Muscle layer of colon (tissue), 2 donors: Measurements from ENCODE around the gene DMRT1.

Source experiments
- H3K27ac ChIP-seq: one replicate; pipeline ENCODE4 v1.7.0; 2013; ENCODE audit warnings: low read depth, mild to moderate bottlenecking, low read length, moderate library complexity
- H3K27me3 ChIP-seq, 2 donors: one replicate each; pipeline ENCODE4 v1.7.0; 2013; ENCODE audit warnings: low read length in 2 of 2, mild to moderate bottlenecking in 2 of 2; ENCODE audit not compliant: insufficient read depth in 2 of 2, control insufficient read depth in 1 of 2
- H3K36me3 ChIP-seq: one replicate; pipeline ENCODE4 v1.7.0; 2013; ENCODE audit warnings: mild to moderate bottlenecking, low read length; ENCODE audit not compliant: insufficient read depth
- H3K4me1 ChIP-seq: one replicate; pipeline ENCODE4 v1.7.0; 2013; ENCODE audit warnings: mild to moderate bottlenecking, low read length; ENCODE audit not compliant: insufficient read depth
- H3K4me3 ChIP-seq, 2 donors: one replicate each; pipeline ENCODE4 v1.7.0; 2013; ENCODE audit warnings: low read length in 2 of 2, low read depth in 1 of 2, mild to moderate bottlenecking in 1 of 2, moderate library complexity in 1 of 2
- H3K9ac ChIP-seq: one replicate; pipeline ENCODE4 v1.7.0; 2013; ENCODE audit warnings: low read length
- H3K9me3 ChIP-seq: one replicate; pipeline ENCODE4 v1.7.0; 2013; ENCODE audit warnings: mild to moderate bottlenecking, low read length
- donor health status: abdominal sarcoma.
- donor health status: Adenocarcinoma of cecum.

Gene DMRT1

DNA sequence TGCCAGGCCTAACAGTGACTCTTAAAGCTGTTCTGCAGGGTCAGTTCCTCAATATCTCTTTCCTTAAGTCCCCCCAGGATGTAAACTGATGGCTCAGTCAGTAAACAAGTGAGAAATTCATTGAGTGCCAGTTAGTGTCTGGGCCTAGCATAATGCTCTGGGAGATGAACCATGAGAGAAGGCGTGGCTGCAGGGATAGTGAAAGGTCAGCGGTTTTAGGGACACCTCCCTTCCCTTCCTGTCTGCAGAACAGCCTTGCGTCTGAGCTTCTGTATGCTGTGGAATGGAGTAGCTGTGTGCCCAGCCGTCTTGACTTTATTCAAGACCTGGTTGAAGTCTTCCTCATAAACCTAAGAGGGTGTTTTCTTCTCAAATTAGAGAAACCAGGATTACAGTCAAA lies 88.2 kb downstream of the DMRT1 start:
- Histone ChIP-seq H3K36me3 (no peaks in the 10 kb centered on the region), H3K4me1 (no peaks in the 10 kb centered on the region), H3K9ac (no peak overlapping the region), H3K27ac (no peak overlapping the region), H3K9me3 (no peaks in the 10 kb centered on the region), H3K4me3 (no peak overlapping the region), H3K27me3 (peaks cover 0 to 3% of the 10 kb centered on the region in 2 donors)

DNA sequence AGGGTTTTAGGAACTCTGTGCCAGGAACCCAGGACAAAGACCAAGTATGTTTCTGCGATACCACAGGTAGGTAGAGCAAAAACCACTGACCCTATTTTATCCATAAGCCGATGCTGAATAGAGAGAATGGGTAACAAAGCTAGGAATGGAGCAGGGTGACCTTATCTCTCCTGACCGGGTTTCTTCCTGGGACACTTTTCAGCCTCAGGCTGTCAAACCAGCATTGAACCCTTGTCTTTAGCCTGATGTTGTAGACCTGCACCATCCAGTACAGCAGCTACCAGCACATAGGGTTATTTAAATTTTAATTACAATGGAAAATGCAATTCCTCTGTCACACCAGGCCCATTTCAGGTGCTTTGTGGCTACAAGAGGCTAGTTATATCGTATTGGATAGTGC lies 91.9 kb downstream of the DMRT1 start:
- no peak overlapping the region for H3K27ac ChIP-seq
- H3K9me3 ChIP-seq, result no peaks in the 10 kb centered on the region
- no peak overlapping the region for H3K9ac ChIP-seq
- no peaks in the 10 kb centered on the region for H3K36me3 ChIP-seq
- peaks cover 11 to 14% of the 10 kb centered on the region in 2 donors for H3K27me3 ChIP-seq
- no peak overlapping the region for H3K4me3 ChIP-seq
- no peaks in the 10 kb centered on the region for H3K4me1 ChIP-seq

DNA sequence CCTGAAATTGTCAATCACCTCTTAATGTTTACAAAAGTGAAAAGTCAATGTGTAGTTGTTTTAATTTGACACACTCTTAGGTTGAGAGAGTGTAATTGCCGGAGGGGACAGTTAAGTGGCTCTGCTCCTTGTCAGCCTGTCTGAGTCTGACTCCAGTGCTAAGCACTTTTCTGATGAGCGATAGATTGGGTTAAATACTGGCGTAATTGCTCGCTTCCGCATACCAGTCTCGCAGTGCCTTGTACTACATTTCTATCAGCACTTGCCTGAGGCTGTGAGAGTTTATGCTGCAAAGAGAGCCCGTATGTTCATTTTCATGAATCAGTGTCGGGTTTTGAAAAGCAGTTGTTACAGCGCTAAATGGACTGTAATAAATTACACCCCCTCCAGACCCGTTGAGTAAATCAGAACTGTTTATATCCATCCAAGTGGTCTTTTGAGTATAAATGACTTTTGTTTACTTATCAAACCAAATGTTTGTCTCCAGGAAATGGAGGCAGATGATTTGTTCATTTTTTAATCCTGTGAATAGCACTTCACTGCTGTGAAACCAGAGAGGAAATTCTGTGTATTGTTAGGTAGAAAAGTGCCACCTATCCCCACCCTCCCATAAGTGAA lies 94.0 kb downstream of the DMRT1 start:
- peaks cover 11 to 22% of the 10 kb centered on the region in 2 donors for H3K27me3 ChIP-seq
- H3K36me3 ChIP-seq, result no peaks in the 10 kb centered on the region
- no peak overlapping the region for H3K4me3 ChIP-seq
- peaks cover 8% of the 10 kb centered on the region for H3K9me3 ChIP-seq
- no peak overlapping the region for H3K9ac ChIP-seq
- no peak overlapping the region for H3K27ac ChIP-seq
- H3K4me1 ChIP-seq, result no peaks in the 10 kb centered on the region

DNA sequence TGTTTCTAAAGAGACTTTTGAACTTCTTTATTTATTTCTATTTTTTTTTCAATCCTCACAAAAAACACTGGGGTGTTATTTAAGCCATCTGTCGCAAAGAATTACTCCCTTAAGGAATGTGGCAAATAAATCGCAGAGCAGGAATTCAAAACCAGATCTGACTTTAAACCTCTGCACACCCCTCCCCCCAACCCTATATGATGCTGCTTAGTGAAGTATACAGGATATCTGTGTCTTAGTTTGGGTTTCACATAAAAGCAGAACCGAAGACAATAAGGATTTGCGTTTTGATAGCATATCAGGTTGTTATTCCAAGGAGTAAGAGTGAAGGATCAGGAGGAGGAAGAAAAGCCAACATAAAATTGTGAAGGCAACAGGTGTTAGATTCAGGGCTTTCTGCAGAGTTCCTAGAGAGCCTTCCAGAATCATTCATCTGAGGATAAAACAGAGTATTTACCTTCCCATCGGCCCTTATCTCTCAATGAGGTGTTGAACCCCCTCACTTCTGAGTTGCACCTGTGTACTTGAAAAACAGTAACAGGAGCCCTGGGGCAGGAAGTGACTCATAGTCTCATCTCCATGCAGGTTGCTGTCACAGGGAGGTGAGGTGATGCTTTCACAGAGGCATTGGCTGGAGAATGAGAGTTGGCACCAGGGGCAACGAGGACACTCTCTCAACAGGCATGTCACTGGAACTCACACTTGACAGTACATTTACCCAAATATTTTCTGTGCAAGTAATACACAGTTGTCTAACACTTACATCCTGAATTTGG lies 101.5 kb downstream of the DMRT1 start:
- H3K9me3 ChIP-seq, result peaks cover 8% of the 10 kb centered on the region
- peaks cover 0 to 11% of the 10 kb centered on the region in 2 donors for H3K27me3 ChIP-seq
- no peaks in the 10 kb centered on the region for H3K4me1 ChIP-seq
- H3K9ac ChIP-seq, result no peak overlapping the region
- H3K36me3 ChIP-seq, result no peaks in the 10 kb centered on the region
- no peak overlapping the region for H3K4me3 ChIP-seq
- no peak overlapping the region for H3K27ac ChIP-seq

- Histone ChIP-seq H3K9ac (no peak overlapping the region), H3K4me1 (no peaks in the 10 kb centered on the region), H3K9me3 (peaks cover 5% of the 10 kb centered on the region), H3K36me3 (no peaks in the 10 kb centered on the region), H3K4me3 (no peak overlapping the region), H3K27ac (no peak overlapping the region), H3K27me3 (peaks cover 0 to 6% of the 10 kb centered on the region in 2 donors)
Measured at GRCh38 chr9:947985-948384, 106.5 kb downstream of the DMRT1 start.

GRCh38 chr9:948497-948896 lies 107.0 kb downstream of the DMRT1 start:
- Histone ChIP-seq H3K27ac (no peak overlapping the region), H3K4me1 (no peaks in the 10 kb centered on the region), H3K4me3 (no peak overlapping the region), H3K9me3 (peaks cover 5% of the 10 kb centered on the region), H3K36me3 (no peaks in the 10 kb centered on the region), H3K9ac (no peak overlapping the region), H3K27me3 (peaks cover 0 to 6% of the 10 kb centered on the region in 2 donors)

GRCh38 chr9:950139-950538 lies 108.6 kb downstream of the DMRT1 start:
- H3K27me3 ChIP-seq, result peaks cover 0 to 11% of the 10 kb centered on the region in 2 donors
- H3K9ac ChIP-seq, result no peak overlapping the region
- no peaks in the 10 kb centered on the region for H3K36me3 ChIP-seq
- no peak overlapping the region for H3K27ac ChIP-seq
- no peak overlapping the region for H3K4me3 ChIP-seq
- no peaks in the 10 kb centered on the region for H3K4me1 ChIP-seq
- peaks cover 5% of the 10 kb centered on the region for H3K9me3 ChIP-seq

DNA sequence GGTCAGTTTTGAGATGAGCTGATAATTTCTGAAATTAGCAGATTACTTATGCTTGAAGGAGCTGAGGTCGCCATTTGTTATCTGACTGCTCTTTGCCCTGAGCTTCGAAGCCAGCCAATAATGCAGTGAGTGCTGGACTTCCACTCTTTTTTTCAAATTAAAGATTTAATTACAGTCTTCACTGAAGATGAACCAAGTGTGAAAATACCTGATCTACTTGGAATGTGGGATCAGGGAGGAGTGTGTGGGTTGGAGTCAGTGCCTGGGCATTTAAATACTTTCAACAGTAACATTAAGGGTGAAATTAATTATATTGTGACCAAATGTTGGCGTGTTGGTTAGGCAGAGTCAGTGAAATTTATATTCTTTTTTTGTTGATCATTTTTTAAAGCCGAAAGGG lies 111.0 kb downstream of the DMRT1 start:
- peaks cover 5% of the 10 kb centered on the region for H3K9me3 ChIP-seq
- H3K27ac ChIP-seq, result no peak overlapping the region
- H3K4me1 ChIP-seq, result no peaks in the 10 kb centered on the region
- peaks cover 0 to 11% of the 10 kb centered on the region in 2 donors for H3K27me3 ChIP-seq
- no peak overlapping the region for H3K9ac ChIP-seq
- H3K36me3 ChIP-seq, result no peaks in the 10 kb centered on the region
- no peak overlapping the region for H3K4me3 ChIP-seq

GRCh38 chr9:959105-959504 lies 117.6 kb downstream of the DMRT1 start:
- Histone ChIP-seq H3K4me1 (no peaks in the 10 kb centered on the region), H3K36me3 (no peaks in the 10 kb centered on the region), H3K27me3 (peaks cover 0 to 4% of the 10 kb centered on the region in 2 donors), H3K9ac (no peak overlapping the region), H3K27ac (no peak overlapping the region), H3K9me3 (no peaks in the 10 kb centered on the region), H3K4me3 (no peak overlapping the region)

- no peak overlapping the region for H3K9ac ChIP-seq
- H3K4me3 ChIP-seq, result no peak overlapping the region
- no peaks in the 10 kb centered on the region for H3K4me1 ChIP-seq
- H3K36me3 ChIP-seq, result no peaks in the 10 kb centered on the region
- peaks cover 0 to 5% of the 10 kb centered on the region in 2 donors for H3K27me3 ChIP-seq
- H3K9me3 ChIP-seq, result no peaks in the 10 kb centered on the region
- no peak overlapping the region for H3K27ac ChIP-seq
Measured at GRCh38 chr9:959914-960313, 118.4 kb downstream of the DMRT1 start.

GRCh38 chr9:962023-962422 lies 120.5 kb downstream of the DMRT1 start:
- Histone ChIP-seq H3K27ac (no peak overlapping the region), H3K9me3 (no peaks in the 10 kb centered on the region), H3K27me3 (peaks cover 14 to 26% of the 10 kb centered on the region in 2 donors), H3K4me1 (no peaks in the 10 kb centered on the region), H3K9ac (no peak overlapping the region), H3K4me3 (no peak overlapping the region), H3K36me3 (no peaks in the 10 kb centered on the region)

DNA sequence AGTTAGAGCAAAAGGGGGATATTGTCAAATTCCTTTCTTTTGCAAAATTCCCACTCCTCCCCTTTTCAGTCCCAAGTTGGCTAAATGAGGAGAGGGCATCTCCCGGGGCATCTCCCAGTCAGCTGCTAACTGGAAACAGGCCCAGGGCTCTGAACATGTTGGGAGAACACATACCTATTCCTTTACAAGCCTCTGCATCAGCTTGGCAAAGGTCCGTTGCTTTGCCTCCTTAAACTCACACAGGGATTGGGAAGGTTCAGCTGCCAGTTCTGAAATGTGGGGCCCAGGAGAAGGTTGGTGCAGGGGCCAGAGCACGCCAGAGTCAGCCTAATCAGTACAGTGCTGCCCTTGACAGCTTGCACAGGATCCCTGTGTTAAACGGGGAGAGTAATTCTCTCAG lies 124.0 kb downstream of the DMRT1 start:
- Histone ChIP-seq H3K9me3 (no peaks in the 10 kb centered on the region), H3K27me3 (peaks cover 49 to 61% of the 10 kb centered on the region in 2 donors), H3K4me3 (no peak overlapping the region), H3K4me1 (peaks cover 3% of the 10 kb centered on the region), H3K27ac (no peak overlapping the region), H3K36me3 (no peaks in the 10 kb centered on the region), H3K9ac (no peak overlapping the region)
